PFSK-1 (cell line): ENCODE results near the gene TNP1.

ENCODE experiments used
- FOXP2 ChIP-seq: optimal IDR thresholded peaks from 2 replicates; pipeline ENCODE3; 2011; ENCODE audit warnings: borderline replicate concordance, control low read depth, inconsistent platforms; ENCODE audit not compliant: insufficient read depth; ENCODE audit errors: extremely low read length, extremely low read depth
- POLR2AphosphoS5 ChIP-seq: IDR thresholded peaks from 2 replicates; pipeline ENCODE4 v1.6.1; 2012; ENCODE audit warnings: low read depth, mild to moderate bottlenecking, control low read depth, low read length, moderate library complexity
- REST ChIP-seq, 2 experiments: IDR thresholded peaks; 2 replicates each; pipeline versions ENCODE4 v1.6.1 to v1.8.0; 2011 to 2012; ENCODE audit warnings: low read depth in 2 of 2, low read length in 2 of 2, control low read depth in 1 of 2, inconsistent platforms in 1 of 2, mild to moderate bottlenecking in 1 of 2, moderate library complexity in 1 of 2; ENCODE audit not compliant: insufficient read depth in 1 of 2
- SIN3A ChIP-seq: IDR thresholded peaks from 2 replicates; pipeline ENCODE4 v1.6.1; 2012; ENCODE audit warnings: mild to moderate bottlenecking, low read length, moderate library complexity, borderline replicate concordance; ENCODE audit not compliant: insufficient read depth
- TAF1 ChIP-seq: IDR thresholded peaks from 2 replicates; pipeline ENCODE4 v1.6.1; 2012; ENCODE audit warnings: low read length, control low read depth, borderline replicate concordance; ENCODE audit not compliant: insufficient read depth

The TNP1 gene

DNA sequence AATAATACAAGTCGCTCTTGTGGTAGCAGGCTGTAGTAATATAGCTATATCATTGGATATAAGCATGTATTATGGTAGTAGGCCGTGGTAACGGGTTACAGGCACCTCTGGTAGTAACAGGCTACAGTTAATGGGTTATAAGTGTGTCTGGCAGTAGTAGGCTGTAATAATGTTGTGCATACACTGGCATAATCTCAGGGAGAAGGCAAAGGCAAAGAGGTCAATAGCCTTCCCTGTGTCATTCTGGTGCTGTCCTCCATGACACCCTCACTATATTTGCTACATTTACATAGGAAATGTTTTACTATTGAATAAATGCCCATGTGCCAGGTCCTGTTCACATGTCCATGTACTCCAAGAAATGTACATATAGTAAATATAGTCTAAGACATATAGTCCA is 12.8 kb upstream of the TNP1 start:
- TF ChIP-seq REST (IDR thresholded peaks at IDR 0.05; ENCODE audit: insufficient read depth in 1 of 2, low read depth in 2 of 2, low read length in 2 of 2) = no peak

- no peak for TF ChIP-seq TAF1
- TF ChIP-seq FOXP2 = no peak
- TF ChIP-seq REST (IDR thresholded peaks at IDR 0.05; ENCODE audit: insufficient read depth in 1 of 2, low read depth in 2 of 2, low read length in 2 of 2) = no peak
- TF ChIP-seq SIN3A = no peak
- TF ChIP-seq POLR2AphosphoS5 = no peak
Observed at GRCh38 chr2:216872040-216872439, 12.2 kb upstream of the TNP1 start.

DNA sequence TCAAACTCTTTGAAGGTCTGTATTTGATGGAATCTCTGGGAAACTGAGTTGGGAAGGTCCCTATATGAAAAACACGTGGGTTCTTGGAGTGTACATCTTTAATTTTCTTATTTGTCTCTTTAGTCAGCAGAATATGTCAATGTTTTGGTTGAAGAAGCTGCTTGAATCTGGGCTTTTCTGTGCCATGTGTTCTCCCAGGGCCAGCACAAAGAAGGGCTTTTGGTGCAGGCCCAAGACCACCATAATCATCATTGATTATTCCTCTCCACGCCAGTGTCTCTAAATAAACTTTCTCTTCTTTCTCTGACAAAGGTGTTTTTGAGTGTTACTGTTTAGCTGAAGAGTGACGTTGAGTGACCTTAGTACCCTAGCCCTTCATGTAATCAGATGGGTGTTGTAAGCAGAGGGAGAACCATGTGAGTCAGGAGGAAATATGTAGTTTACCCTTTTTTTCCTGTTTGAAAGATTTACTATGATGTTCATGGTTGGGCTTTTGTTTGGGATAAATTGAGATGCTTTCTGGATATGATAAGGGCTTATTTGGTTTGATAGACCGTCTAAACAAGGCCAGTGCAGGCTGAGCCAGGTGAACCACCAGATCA is 11.6 kb upstream of the TNP1 start:
- TF ChIP-seq FOXP2 (no peak), TAF1 (no peak), REST (IDR thresholded peaks at IDR 0.05; ENCODE audit: insufficient read depth in 1 of 2, low read depth in 2 of 2, low read length in 2 of 2) (no peak)

GRCh38 chr2:216870508-216871332 is 10.9 kb upstream of the TNP1 start:
- TF ChIP-seq FOXP2 = no peak
- no peak for TF ChIP-seq REST (IDR thresholded peaks at IDR 0.05; ENCODE audit: insufficient read depth in 1 of 2, low read depth in 2 of 2, low read length in 2 of 2)
- no peak for TF ChIP-seq SIN3A
- no peak for TF ChIP-seq TAF1
- no peak for TF ChIP-seq POLR2AphosphoS5
